SH-SY5Y (cell line): ENCODE results near the gene ITGBL1.

Experiments
- GATA2 ChIP-seq: IDR thresholded peaks from 2 replicates; pipeline ENCODE4 v1.6.1; 2011; ENCODE audit warnings: mild to moderate bottlenecking, low read depth, low read length
- GATA3 ChIP-seq: IDR thresholded peaks from 2 replicates; pipeline ENCODE4 v1.6.1; 2011; ENCODE audit warnings: low read depth, mild to moderate bottlenecking, low read length, moderate library complexity

GRCh38 chr13:101408992-101409656 lies 43.4 kb upstream of the ITGBL1 start:
- TF ChIP-seq GATA3 (no peak), GATA2 (no peak)
